ENCODE measurements around the gene TXN. TPM values are rescaled to one million over a fixed set of nuclear protein-coding genes. Genes with fewer than 3 reads are reported as not detected.
"Not testable (repeated sequence)": the region's sequence is repeated elsewhere in the genome, so short reads cannot be mapped to it uniquely, and the experiment has no call there.

TXN gene
- total RNA-seq, 1 donor from 2014 or later: 66.8 TPM

DNA sequence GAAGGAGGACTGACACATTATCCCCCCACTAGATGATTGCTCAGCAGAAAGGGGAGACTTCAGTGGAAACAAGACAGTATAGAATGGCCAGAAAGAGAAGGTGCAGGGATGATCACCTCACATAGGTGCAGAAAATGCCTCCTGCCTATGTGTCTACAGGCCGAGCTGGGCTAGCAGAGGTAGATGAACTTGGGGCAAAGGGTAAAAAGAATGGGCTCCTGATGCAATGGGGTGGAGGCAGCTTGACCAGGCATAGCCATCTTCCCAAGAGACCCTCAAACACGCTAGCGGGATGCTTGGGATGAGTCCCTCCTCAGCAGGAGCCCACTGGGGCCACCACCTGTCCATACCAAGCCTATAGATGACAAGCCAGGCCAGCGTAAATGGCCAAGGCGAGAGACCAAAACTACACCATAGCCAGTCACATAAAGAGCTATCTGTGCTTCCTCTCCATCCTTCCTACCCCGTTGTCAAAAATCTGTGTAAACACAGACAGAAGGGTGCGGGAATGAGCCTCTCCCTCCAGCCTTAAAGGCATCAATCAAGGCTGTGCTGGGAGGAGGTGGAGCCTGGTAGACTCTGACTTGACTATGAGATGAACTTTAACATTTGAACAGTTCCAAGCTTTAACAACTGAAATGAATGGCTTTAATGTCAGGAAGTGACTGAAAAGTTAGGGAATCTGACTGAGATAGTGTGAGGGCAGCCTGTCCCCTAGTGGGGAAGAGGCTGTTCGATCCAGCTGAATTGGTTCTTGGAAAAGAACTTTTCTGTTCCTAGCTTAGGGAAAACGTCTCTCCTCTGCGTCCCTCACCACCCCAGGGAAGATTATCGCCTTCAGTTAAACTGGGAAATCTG is 58.7 kb downstream of the TXN start:
- Histone ChIP-seq H3K36me3 (ENCODE audit: control insufficient read depth in 3 of 3, insufficient read depth in 3 of 3, low read length in 3 of 3) (no peaks in the 10 kb centered on the region), H3K9me3 (ENCODE audit: control insufficient read depth in 3 of 3, low read length in 3 of 3) (no peaks in the 10 kb centered on the region), H3K9ac (ENCODE audit: low read depth in 1 of 3, low read length in 3 of 3) (no peak overlapping the region), H3K4me3 (ENCODE audit: low read length in 3 of 3) (no peak overlapping the region), H3K4me1 (ENCODE audit: control insufficient read depth in 3 of 3, insufficient read depth in 3 of 3, low read length in 3 of 3) (peaks cover 0 to 4% (median 0%) of the 10 kb centered on the region in 3 donors), H3K27me3 (ENCODE audit: control insufficient read depth in 3 of 3, insufficient read depth in 3 of 3, low read length in 3 of 3) (no peaks in the 10 kb centered on the region), H3K27ac (ENCODE audit: low read depth, low read length) (no peak overlapping the region)

DNA sequence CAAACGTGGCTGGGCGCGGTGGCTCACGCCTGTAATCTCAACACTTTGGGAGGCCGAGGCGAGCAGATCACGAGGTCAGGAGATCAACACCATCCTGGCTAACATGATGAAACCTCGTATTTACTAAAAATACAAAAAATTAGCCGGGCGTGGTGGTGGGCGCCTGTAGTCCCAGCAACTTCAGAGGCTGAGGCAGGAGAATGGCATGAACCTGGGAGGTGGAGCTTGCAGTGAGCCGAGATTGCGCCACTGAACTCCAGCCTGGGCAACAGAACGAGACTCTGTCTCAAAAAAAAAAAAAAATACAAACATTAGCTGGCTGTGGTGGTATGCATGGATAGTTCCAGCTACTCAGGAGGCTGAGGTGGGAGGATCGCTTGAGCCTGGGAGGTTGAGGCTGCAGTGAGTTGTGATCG is 60.2 kb downstream of the TXN start:
- not testable (repeated sequence) for H3K36me3 ChIP-seq (ENCODE audit: control insufficient read depth in 3 of 3, insufficient read depth in 3 of 3, low read length in 3 of 3); H3K27me3 ChIP-seq (ENCODE audit: control insufficient read depth in 3 of 3, insufficient read depth in 3 of 3, low read length in 3 of 3); H3K4me1 ChIP-seq (ENCODE audit: control insufficient read depth in 3 of 3, insufficient read depth in 3 of 3, low read length in 3 of 3); H3K27ac ChIP-seq (ENCODE audit: low read depth, low read length); H3K4me3 ChIP-seq (ENCODE audit: low read length in 3 of 3); H3K9me3 ChIP-seq (ENCODE audit: control insufficient read depth in 3 of 3, low read length in 3 of 3); H3K9ac ChIP-seq (ENCODE audit: low read depth in 1 of 3, low read length in 3 of 3)

Other genes starting within 250 kb of the TXN start
- gene C9orf152, start 48.3 kb downstream of the TXN start, total RNA-seq: not detected
- gene TXNDC8, start 81.4 kb upstream of the TXN start, total RNA-seq: not detected